ENCODE results near the gene FGR.
"Not testable (repeated sequence)": the region's sequence is repeated elsewhere in the genome, so short reads cannot be mapped to it uniquely, and the experiment has no call there.

Gene FGR

GRCh38 chr1:27630859-27631491, 4.0 kb downstream of the FGR start:
- Histone ChIP-seq H3K79me2 (ENCODE audit: insufficient read depth, low read length) (no peaks in the 10 kb centered on the region), H3K4me2 (ENCODE audit: low read depth, low read length, poor library complexity, severe bottlenecking) (no peak overlapping the region), H3K4me3 (ENCODE audit: insufficient read depth, low read length, poor library complexity, severe bottlenecking) (no peak overlapping the region), H3K9ac (ENCODE audit: low read length) (no peak overlapping the region), H2AFZ (ENCODE audit: low read depth, low read length, severe bottlenecking) (no peak overlapping the region), H4K20me1 (ENCODE audit: low read depth, low read length) (no peaks in the 10 kb centered on the region), H3K9me2 (replicated peaks; ENCODE audit: insufficient read depth, low read length) (no peaks in the 10 kb centered on the region), H3K27me3 (ENCODE audit: low read length) (no peaks in the 10 kb centered on the region), H3K9me3 (ENCODE audit: insufficient read depth, low read length) (no peaks in the 10 kb centered on the region), H3K27ac (ENCODE audit: low read depth, low read length) (no peak overlapping the region), H3K36me3 (ENCODE audit: low read length) (no peaks in the 10 kb centered on the region), H3F3A (ENCODE audit: insufficient read depth) (no peaks in the 10 kb centered on the region)
- TF ChIP-seq CTCF (IDR thresholded peaks at IDR 0.05; ENCODE audit: insufficient read depth, low read length, poor library complexity, severe bottlenecking) (no peak), EZH2phosphoT487 (conservative IDR thresholded peaks at IDR 0.05; ENCODE audit: low read length) (no peak)

- H4K20me1 ChIP-seq (ENCODE audit: low read depth, low read length) = no peaks in the 10 kb centered on the region
- H3K9me3 ChIP-seq (ENCODE audit: insufficient read depth, low read length) = no peaks in the 10 kb centered on the region
- no peak overlapping the region for H3K4me2 ChIP-seq (ENCODE audit: low read depth, low read length, poor library complexity, severe bottlenecking)
- no peaks in the 10 kb centered on the region for H3K36me3 ChIP-seq (ENCODE audit: low read length)
- no peak overlapping the region for H2AFZ ChIP-seq (ENCODE audit: low read depth, low read length, severe bottlenecking)
- no peak overlapping the region for H3K4me3 ChIP-seq (ENCODE audit: insufficient read depth, low read length, poor library complexity, severe bottlenecking)
- H3K9me2 ChIP-seq (replicated peaks; ENCODE audit: insufficient read depth, low read length) = no peaks in the 10 kb centered on the region
- no peak for TF ChIP-seq EZH2phosphoT487 (conservative IDR thresholded peaks at IDR 0.05; ENCODE audit: low read length)
- TF ChIP-seq CTCF (IDR thresholded peaks at IDR 0.05; ENCODE audit: insufficient read depth, low read length, poor library complexity, severe bottlenecking) = no peak
- no peaks in the 10 kb centered on the region for H3K79me2 ChIP-seq (ENCODE audit: insufficient read depth, low read length)
- no peaks in the 10 kb centered on the region for H3F3A ChIP-seq (ENCODE audit: insufficient read depth)
- H3K9ac ChIP-seq (ENCODE audit: low read length) = no peak overlapping the region
- H3K27ac ChIP-seq (ENCODE audit: low read depth, low read length) = no peak overlapping the region
- H3K27me3 ChIP-seq (ENCODE audit: low read length) = no peaks in the 10 kb centered on the region
These were observed 6.3 kb downstream of the FGR start for GRCh38 chr1:27628712-27629111.

- not testable (repeated sequence) for H2AFZ ChIP-seq (ENCODE audit: low read depth, low read length, severe bottlenecking); H3K27me3 ChIP-seq (ENCODE audit: low read length); H3K4me2 ChIP-seq (ENCODE audit: low read depth, low read length, poor library complexity, severe bottlenecking); H3K4me3 ChIP-seq (ENCODE audit: insufficient read depth, low read length, poor library complexity, severe bottlenecking); H3K9me2 ChIP-seq (replicated peaks; ENCODE audit: insufficient read depth, low read length); H3K9me3 ChIP-seq (ENCODE audit: insufficient read depth, low read length); H3F3A ChIP-seq (ENCODE audit: insufficient read depth); H3K9ac ChIP-seq (ENCODE audit: low read length); H4K20me1 ChIP-seq (ENCODE audit: low read depth, low read length); H3K27ac ChIP-seq (ENCODE audit: low read depth, low read length); H3K79me2 ChIP-seq (ENCODE audit: insufficient read depth, low read length); H3K36me3 ChIP-seq (ENCODE audit: low read length)
These were observed 7.3 kb downstream of the FGR start for GRCh38 chr1:27627733-27628132.

GRCh38 chr1:27627061-27627460, 7.9 kb downstream of the FGR start:
- H3K4me2 ChIP-seq (ENCODE audit: low read depth, low read length, poor library complexity, severe bottlenecking) = no peak overlapping the region

More at GRCh38 chr1:27627061-27627460, 7.9 kb downstream of the FGR start:
- Histone ChIP-seq H3K27ac (ENCODE audit: low read depth, low read length) (no peak overlapping the region), H3K27me3 (ENCODE audit: low read length) (no peaks in the 10 kb centered on the region), H3K36me3 (ENCODE audit: low read length) (no peaks in the 10 kb centered on the region), H3K9me3 (ENCODE audit: insufficient read depth, low read length) (no peaks in the 10 kb centered on the region), H3K79me2 (ENCODE audit: insufficient read depth, low read length) (no peaks in the 10 kb centered on the region), H4K20me1 (ENCODE audit: low read depth, low read length) (no peaks in the 10 kb centered on the region), H3F3A (ENCODE audit: insufficient read depth) (no peaks in the 10 kb centered on the region), H3K9me2 (replicated peaks; ENCODE audit: insufficient read depth, low read length) (no peaks in the 10 kb centered on the region), H3K9ac (ENCODE audit: low read length) (no peak overlapping the region), H3K4me3 (ENCODE audit: insufficient read depth, low read length, poor library complexity, severe bottlenecking) (no peak overlapping the region), H2AFZ (ENCODE audit: low read depth, low read length, severe bottlenecking) (no peak overlapping the region)
- TF ChIP-seq EZH2phosphoT487 (conservative IDR thresholded peaks at IDR 0.05; ENCODE audit: low read length) (no peak), CTCF (IDR thresholded peaks at IDR 0.05; ENCODE audit: insufficient read depth, low read length, poor library complexity, severe bottlenecking) (no peak)

All from SU-DHL-6 (cell line).